ENCODE results near the gene USF3. TPM values are rescaled to one million over a fixed set of nuclear protein-coding genes. Genes with fewer than 3 reads are reported as not detected.

Gene USF3
- polyA plus RNA-seq, 2 of the 4 experiments (the other 2 are of a cell fraction), result 1.9 to 11.3 TPM

DNA sequence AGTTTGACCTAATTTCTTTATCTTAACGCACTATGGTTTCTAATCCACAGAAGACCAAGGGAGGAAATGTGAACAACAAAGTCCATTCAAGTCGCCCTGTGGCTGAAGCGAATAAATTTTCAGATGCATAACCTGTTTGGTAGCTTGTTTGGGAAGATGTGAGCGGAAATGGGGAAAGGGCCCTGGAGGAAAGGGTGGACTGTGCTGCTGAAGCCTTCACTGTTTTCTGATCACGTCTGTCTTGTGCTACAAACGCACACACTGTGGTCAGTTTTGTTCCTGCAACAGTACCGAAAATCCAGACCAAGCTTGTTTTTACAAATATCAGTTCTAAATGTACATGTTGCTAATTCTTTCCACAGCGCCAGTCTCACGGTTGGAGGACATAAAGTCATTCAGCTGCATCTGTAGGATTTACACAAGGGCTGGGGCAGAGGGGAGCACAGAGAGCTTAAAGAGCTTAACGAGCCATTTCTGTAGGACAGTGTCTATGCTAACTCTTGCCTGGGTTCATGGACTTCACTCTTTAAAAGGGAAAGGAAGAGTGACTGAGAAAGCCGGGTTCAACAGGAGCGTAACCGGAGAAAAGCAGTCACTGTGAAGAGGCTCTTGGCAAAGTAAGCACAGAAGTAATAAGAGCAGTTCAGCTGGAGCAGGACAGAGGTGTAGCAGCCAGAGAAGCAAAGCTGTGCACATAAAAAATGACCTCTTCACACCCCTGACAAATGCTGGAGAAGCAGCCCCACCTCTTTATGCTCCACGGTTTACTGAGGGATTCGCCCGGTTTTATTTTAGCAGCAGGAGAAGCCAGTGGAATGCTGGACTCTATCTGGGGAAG, 66.6 kb downstream of the USF3 start:
- no peaks in the 10 kb centered on the region for H3K4me1 ChIP-seq
- H3K27ac ChIP-seq, result no peak overlapping the region
- no peak overlapping the region for H3K4me2 ChIP-seq
- ChIA-PET CTCF (interaction anchor here (1.1 to 5.1 kb wide), 11 partner anchors 10 to 595 kb away, joined by 3 to 35 read pairs (median 5); no protein-coding TSS in a partner anchor), POLR2A (no interaction called here)
- no peak overlapping the region for H3K4me3 ChIP-seq
- ATAC-seq (no peak), DNase-seq (ENCODE audit: low read depth in 1 of 2, low spot score in 1 of 2) (no peak), FAIRE-seq (no peak)
- WGBS (ENCODE audit: missing lambda C conversion rate), result 73% methylated on average over 16 of the region's 16 CpGs
- TF ChIP-seq NR3C1 (IDR thresholded peaks at IDR 0.05), result no peak
- TF ChIP-seq GATA3 (IDR thresholded peaks at IDR 0.05; ENCODE audit: borderline replicate concordance), result no peak
- TF ChIP-seq, protein P1, sequence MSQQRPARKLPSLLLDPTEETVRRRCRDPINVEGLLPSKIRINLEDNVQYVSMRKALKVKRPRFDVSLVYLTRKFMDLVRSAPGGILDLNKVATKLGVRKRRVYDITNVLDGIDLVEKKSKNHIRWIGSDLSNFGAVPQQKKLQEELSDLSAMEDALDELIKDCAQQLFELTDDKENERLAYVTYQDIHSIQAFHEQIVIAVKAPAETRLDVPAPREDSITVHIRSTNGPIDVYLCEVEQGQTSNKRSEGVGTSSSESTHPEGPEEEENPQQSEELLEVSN (IDR thresholded peaks at IDR 0.05; ENCODE audit: borderline replicate concordance, low read depth), result no peak
- no peak for TF ChIP-seq BHLHE40 (IDR thresholded peaks at IDR 0.05; ENCODE audit: low read depth, low read length)
- TF ChIP-seq EP300 (IDR thresholded peaks at IDR 0.05), result no peak
- no peaks in the 10 kb centered on the region for H3K9me3 ChIP-seq

DNA sequence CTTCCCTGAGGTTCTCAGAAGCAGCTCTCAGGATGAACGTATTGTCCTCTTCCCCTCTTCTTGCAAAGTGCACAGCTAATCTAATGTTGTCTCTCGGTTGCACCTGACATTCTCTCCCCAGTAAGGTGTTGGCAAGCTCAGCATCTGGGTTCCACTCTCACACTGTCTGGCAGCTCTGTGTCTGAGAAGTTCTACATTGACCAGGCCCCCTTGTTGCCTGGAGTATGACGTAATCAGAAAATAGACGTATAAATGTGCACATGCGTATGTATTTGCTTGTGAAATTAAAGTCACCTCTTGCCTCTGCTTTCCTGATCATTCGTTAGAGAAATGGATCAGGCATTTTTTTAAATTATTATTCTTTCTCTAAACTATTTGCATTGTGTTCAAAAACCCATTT, 67.7 kb downstream of the USF3 start:
- H3K27ac ChIP-seq, result no peak overlapping the region
- WGBS (ENCODE audit: missing lambda C conversion rate), result 76% methylated on average over 6 of the region's 6 CpGs
- CTCF ChIA-PET, result interaction anchor here (0.9 to 5.1 kb wide), 15 partner anchors 8 to 594 kb away, joined by 3 to 35 read pairs (median 6); no protein-coding TSS in a partner anchor
- H3K9me3 ChIP-seq, result no peaks in the 10 kb centered on the region
- H3K4me1 ChIP-seq, result no peaks in the 10 kb centered on the region
- ATAC-seq (no peak), FAIRE-seq (no peak), DNase-seq (ENCODE audit: low read depth in 1 of 2, low spot score in 1 of 2) (no peak)
- no peak overlapping the region for H3K4me2 ChIP-seq
- H3K4me3 ChIP-seq, result no peak overlapping the region
- TF ChIP-seq FOXS1 (CRISPR knock-in tag; IDR thresholded peaks at IDR 0.05), result no peak
- no peak for TF ChIP-seq ZSCAN20 (CRISPR knock-in tag; IDR thresholded peaks at IDR 0.05)
- no peak for TF ChIP-seq SREBF2 (IDR thresholded peaks at IDR 0.05)
- no peak for TF ChIP-seq RNF2 (IDR thresholded peaks at IDR 0.05; ENCODE audit: borderline replicate concordance, low read depth)
- TF ChIP-seq, protein P2, sequence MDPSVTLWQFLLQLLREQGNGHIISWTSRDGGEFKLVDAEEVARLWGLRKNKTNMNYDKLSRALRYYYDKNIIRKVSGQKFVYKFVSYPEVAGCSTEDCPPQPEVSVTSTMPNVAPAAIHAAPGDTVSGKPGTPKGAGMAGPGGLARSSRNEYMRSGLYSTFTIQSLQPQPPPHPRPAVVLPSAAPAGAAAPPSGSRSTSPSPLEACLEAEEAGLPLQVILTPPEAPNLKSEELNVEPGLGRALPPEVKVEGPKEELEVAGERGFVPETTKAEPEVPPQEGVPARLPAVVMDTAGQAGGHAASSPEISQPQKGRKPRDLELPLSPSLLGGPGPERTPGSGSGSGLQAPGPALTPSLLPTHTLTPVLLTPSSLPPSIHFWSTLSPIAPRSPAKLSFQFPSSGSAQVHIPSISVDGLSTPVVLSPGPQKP (IDR thresholded peaks at IDR 0.05; ENCODE audit: low read depth, low read length), result no peak
- TF ChIP-seq HDAC2 (IDR thresholded peaks at IDR 0.05), result no peak
- TF ChIP-seq ZNF302 (CRISPR knock-in tag; IDR thresholded peaks at IDR 0.05), result no peak
- TF ChIP-seq JUNB (IDR thresholded peaks at IDR 0.05), result no peak
- no peak for TF ChIP-seq PHF8 (IDR thresholded peaks at IDR 0.05; ENCODE audit: borderline replicate concordance, low read depth)
- TF ChIP-seq EP300 (IDR thresholded peaks at IDR 0.05), result no peak
- TF ChIP-seq MAZ (IDR thresholded peaks at IDR 0.05; ENCODE audit: borderline replicate concordance, low read depth, low read length), result no peak
- TF ChIP-seq POLR2AphosphoS2 (conservative IDR thresholded peaks at IDR 0.05; ENCODE audit: low read length), result no peak
- no peak for TF ChIP-seq SMC3 (IDR thresholded peaks at IDR 0.05)
- no peak for TF ChIP-seq GATA3 (IDR thresholded peaks at IDR 0.05; ENCODE audit: borderline replicate concordance)
- no peak for TF ChIP-seq TP53 (CRISPR knock-in tag; IDR thresholded peaks at IDR 0.05)
- no peak for TF ChIP-seq FOSB (CRISPR knock-in tag; IDR thresholded peaks at IDR 0.05)
- no peak for TF ChIP-seq HOXA7 (CRISPR knock-in tag; IDR thresholded peaks at IDR 0.05)
- POLR2A ChIA-PET, result no interaction called here

DNA sequence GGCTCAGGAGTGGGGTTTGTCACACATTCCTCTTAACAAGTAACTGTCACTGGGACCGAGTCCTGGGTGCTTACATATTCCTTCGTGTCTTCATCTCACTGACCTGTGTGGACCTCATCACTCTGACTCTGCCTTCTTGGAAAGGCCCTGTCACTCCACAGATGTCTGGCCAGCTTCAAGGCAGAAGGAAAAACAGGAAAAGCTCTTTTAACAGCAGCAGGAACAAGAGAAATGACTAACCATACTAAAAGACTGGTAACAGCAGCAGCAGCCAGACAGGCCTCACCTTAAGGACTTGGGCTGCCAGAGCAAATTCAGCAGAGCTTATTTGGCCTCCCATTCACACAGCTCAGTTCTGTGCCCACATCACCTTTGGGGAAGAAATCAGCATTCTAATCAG, 68.1 kb downstream of the USF3 start:
- CTCF ChIA-PET, result interaction anchor here (0.9 to 5.1 kb wide), 19 partner anchors 8 to 986 kb away, joined by 3 to 35 read pairs (median 9); no protein-coding TSS in a partner anchor
- Histone ChIP-seq H3K27ac (no peak overlapping the region), H3K4me3 (no peak overlapping the region), H3K4me1 (no peaks in the 10 kb centered on the region), H3K9me3 (no peaks in the 10 kb centered on the region), H3K4me2 (no peak overlapping the region)
- DNase-seq (ENCODE audit: low read depth in 1 of 2, low spot score in 1 of 2) (no peak), ATAC-seq (no peak), FAIRE-seq (no peak)
- POLR2A ChIA-PET, result no interaction called here
- 80% methylated on average over 2 of the region's 2 CpGs for WGBS (ENCODE audit: missing lambda C conversion rate)
- TF ChIP-seq HDAC2 (IDR thresholded peaks at IDR 0.05) (no peak), SMC3 (IDR thresholded peaks at IDR 0.05) (no peak), RAD21 (conservative IDR thresholded peaks at IDR 0.05 in 1 of 2, IDR thresholded peaks at IDR 0.05 in 1 of 2) (no peak), RCOR1 (IDR thresholded peaks at IDR 0.05; ENCODE audit: low read depth, low read length) (no peak), JUN (IDR thresholded peaks at IDR 0.05) (no peak), CBX2 (IDR thresholded peaks at IDR 0.05; ENCODE audit: borderline replicate concordance, low read depth) (no peak)
- TF ChIP-seq, protein P3, sequence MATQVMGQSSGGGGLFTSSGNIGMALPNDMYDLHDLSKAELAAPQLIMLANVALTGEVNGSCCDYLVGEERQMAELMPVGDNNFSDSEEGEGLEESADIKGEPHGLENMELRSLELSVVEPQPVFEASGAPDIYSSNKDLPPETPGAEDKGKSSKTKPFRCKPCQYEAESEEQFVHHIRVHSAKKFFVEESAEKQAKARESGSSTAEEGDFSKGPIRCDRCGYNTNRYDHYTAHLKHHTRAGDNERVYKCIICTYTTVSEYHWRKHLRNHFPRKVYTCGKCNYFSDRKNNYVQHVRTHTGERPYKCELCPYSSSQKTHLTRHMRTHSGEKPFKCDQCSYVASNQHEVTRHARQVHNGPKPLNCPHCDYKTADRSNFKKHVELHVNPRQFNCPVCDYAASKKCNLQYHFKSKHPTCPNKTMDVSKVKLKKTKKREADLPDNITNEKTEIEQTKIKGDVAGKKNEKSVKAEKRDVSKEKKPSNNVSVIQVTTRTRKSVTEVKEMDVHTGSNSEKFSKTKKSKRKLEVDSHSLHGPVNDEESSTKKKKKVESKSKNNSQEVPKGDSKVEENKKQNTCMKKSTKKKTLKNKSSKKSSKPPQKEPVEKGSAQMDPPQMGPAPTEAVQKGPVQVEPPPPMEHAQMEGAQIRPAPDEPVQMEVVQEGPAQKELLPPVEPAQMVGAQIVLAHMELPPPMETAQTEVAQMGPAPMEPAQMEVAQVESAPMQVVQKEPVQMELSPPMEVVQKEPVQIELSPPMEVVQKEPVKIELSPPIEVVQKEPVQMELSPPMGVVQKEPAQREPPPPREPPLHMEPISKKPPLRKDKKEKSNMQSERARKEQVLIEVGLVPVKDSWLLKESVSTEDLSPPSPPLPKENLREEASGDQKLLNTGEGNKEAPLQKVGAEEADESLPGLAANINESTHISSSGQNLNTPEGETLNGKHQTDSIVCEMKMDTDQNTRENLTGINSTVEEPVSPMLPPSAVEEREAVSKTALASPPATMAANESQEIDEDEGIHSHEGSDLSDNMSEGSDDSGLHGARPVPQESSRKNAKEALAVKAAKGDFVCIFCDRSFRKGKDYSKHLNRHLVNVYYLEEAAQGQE (IDR thresholded peaks at IDR 0.05), result no peak
- TF ChIP-seq, protein P4, sequence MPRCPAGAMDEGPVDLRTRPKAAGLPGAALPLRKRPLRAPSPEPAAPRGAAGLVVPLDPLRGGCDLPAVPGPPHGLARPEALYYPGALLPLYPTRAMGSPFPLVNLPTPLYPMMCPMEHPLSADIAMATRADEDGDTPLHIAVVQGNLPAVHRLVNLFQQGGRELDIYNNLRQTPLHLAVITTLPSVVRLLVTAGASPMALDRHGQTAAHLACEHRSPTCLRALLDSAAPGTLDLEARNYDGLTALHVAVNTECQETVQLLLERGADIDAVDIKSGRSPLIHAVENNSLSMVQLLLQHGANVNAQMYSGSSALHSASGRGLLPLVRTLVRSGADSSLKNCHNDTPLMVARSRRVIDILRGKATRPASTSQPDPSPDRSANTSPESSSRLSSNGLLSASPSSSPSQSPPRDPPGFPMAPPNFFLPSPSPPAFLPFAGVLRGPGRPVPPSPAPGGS (IDR thresholded peaks at IDR 0.05), result no peak
- TF ChIP-seq, protein P1 (IDR thresholded peaks at IDR 0.05; ENCODE audit: borderline replicate concordance, low read depth), result no peak
